HepG2 (cell line): ENCODE measurements around the gene IL2RA. TPM values are rescaled to one million over a fixed set of nuclear protein-coding genes. Genes with fewer than 3 reads are reported as not detected.

Experiments
- ATAC-seq: fragments of 200-7000 bp; cut with Tn5 transposase; 3 replicates; pipeline ENCODE4 v1.9.1; 2020; ENCODE audit warnings: mild to moderate bottlenecking, moderate library complexity
- BruUV-seq: library from RNA; stranded (reverse); fragments of 400-500 nt; replicated peaks from 2 replicates; lab custom pipeline; 2021; lab: Mats Ljungman, UMichigan
- CTCF ChIA-PET: fragments of 300-600 bp; formaldehyde crosslinking; extraction: SDS; loops from one replicate; lab custom pipeline; 2021; ENCODE audit warnings: low total read pairs, inconsistent platforms, low intra/inter-chr PET ratio; lab: Yijun Ruan, JAX
- POLR2A ChIA-PET: fragments of 350-600 bp; sonication (Branson Sonifier 250); formaldehyde crosslinking; loops from one replicate; lab custom pipeline; 2020; ENCODE audit warnings: antibody characterized with exemption, inconsistent platforms; lab: Yijun Ruan, JAX
- DNase-seq: peaks from one replicate; pipeline ENCODE4 v3.0.0-alpha.2; 2015; ENCODE audit warnings: low spot score
- FAIRE-seq: peaks from 3 replicates; lab custom pipeline; 2011; peaks lifted over from hg19 to GRCh38; lab: Jason Lieb, UNC
- H2AFZ ChIP-seq: one replicate; pipeline ENCODE4 v1.6.1; 2011; ENCODE audit warnings: low read length, inconsistent platforms
- H3K27ac ChIP-seq: fragments of 300-600 bp; 3 replicates; pipeline ENCODE4 v1.8.0; 2011; ENCODE audit warnings: mixed run types, mild to moderate bottlenecking, mixed read lengths, low read length, inconsistent platforms; ENCODE audit not compliant: insufficient read depth; ENCODE audit errors: extremely low read length
- H3K27me3 ChIP-seq, 2 experiments: fragments of 200-600 bp in 1 of 2; 2 replicates in 1 of 2; 3 replicates in 1 of 2; pipeline versions ENCODE4 v1.6.0 to v1.8.0; 2011; ENCODE audit warnings: low read length in 2 of 2, mild to moderate bottlenecking in 2 of 2, moderate library complexity in 2 of 2, inconsistent platforms in 1 of 2; ENCODE audit not compliant: insufficient read depth in 2 of 2, control insufficient read depth in 1 of 2
- H3K36me3 ChIP-seq, 2 experiments: fragments of 200-600 bp in 1 of 2; replicated peaks in 1 of 2; 2 replicates in 1 of 2; 3 replicates in 1 of 2; pipeline versions ENCODE4 v1.5.1 to v1.8.0; 2011; ENCODE audit warnings: low read length in 2 of 2, inconsistent platforms in 1 of 2; ENCODE audit not compliant: insufficient read depth in 2 of 2, control insufficient read depth in 1 of 2
- H3K4me1 ChIP-seq: 2 replicates; pipeline ENCODE4 v1.5.1; 2012; ENCODE audit warnings: low read length, inconsistent platforms; ENCODE audit not compliant: insufficient read depth
- H3K4me2 ChIP-seq: 2 replicates; pipeline ENCODE4 v1.6.0; 2011; ENCODE audit warnings: low read depth, low read length, inconsistent platforms
- H3K4me3 ChIP-seq, 3 experiments: fragments of 200-600 bp in 1 of 3; sonication (generic), shearing (Covaris generic) in 1 of 3; replicated peaks in 1 of 3; 2 replicates each; pipeline ENCODE4 v1.5.1; 2011 to 2016; ENCODE audit warnings: low read length in 3 of 3, inconsistent platforms in 2 of 3, low read depth in 2 of 3, mild to moderate bottlenecking in 2 of 3, control low read depth in 1 of 3, mixed read lengths in 1 of 3; ENCODE audit not compliant: insufficient read depth in 1 of 3
- H3K79me2 ChIP-seq: one replicate; pipeline ENCODE4 v1.6.1; 2011; ENCODE audit warnings: low read length, inconsistent platforms; ENCODE audit not compliant: insufficient read depth
- H3K9ac ChIP-seq: 2 replicates; pipeline ENCODE4 v1.6.0; 2011; ENCODE audit warnings: mild to moderate bottlenecking, low read depth, low read length, inconsistent platforms; ENCODE audit not compliant: insufficient read depth
- H3K9me3 ChIP-seq: 2 replicates; pipeline ENCODE4 v1.5.1; 2012; ENCODE audit warnings: mild to moderate bottlenecking, low read length
- H4K20me1 ChIP-seq: 2 replicates; pipeline ENCODE4 v1.6.0; 2011; ENCODE audit warnings: inconsistent platforms, mild to moderate bottlenecking, low read length, moderate library complexity; ENCODE audit not compliant: insufficient read depth
- CSRNP1 ChIP-seq: sonication (generic); formaldehyde crosslinking; IDR thresholded peaks from 2 replicates; pipeline ENCODE4 v1.8.1; 2023; ENCODE audit warnings: mild to moderate bottlenecking, missing genetic modification reagents
- MAFK ChIP-seq, 2 experiments: IDR thresholded peaks in 1 of 2; conservative IDR thresholded peaks in 1 of 2; 2 replicates each; pipeline ENCODE4 v1.6.1; 2011; ENCODE audit warnings: improper control_type of control experiment in 2 of 2, low read length in 2 of 2
- ZNF850 ChIP-seq: sonication (generic); formaldehyde crosslinking; conservative IDR thresholded peaks from 2 replicates; pipeline ENCODE4 v1.9.0; 2021; ENCODE audit warnings: mild to moderate bottlenecking, missing genetic modification reagents
- WGBS: methylation state at CpG from one replicate; pipeline ENCODE4 v1.1.6; 2017; ENCODE audit warnings: low lambda C conversion rate; 5-methylcytosine and 5-hydroxymethylcytosine counted together
- in situ Hi-C: cut with HindIII; loops from 2 replicates; pipeline ENCODE4 v1.10.0; 2017; ENCODE audit warnings: low pct_unique_long_range_greater_than_20kb; ENCODE audit not compliant: extremely low pct_ligation_motif_present
- intact Hi-C: fragments of 100-400 bp; cut with micrococcal nuclease; formaldehyde crosslinking; loops from one replicate; pipeline ENCODE4 v1.10.0; 2022; ENCODE audit not compliant: unreplicated experiment
- polyA plus RNA-seq, 8 experiments: library from polyadenylated mRNA; depleted of rRNA in 3 of 8; stranded (reverse) in 7 of 8; unstranded in 1 of 8; fragments of >200 nt; fragmentation: Illumina TruSeq in 4 of 8; extraction: Trizol in 4 of 8; gene quantifications; 2 replicates each; pipeline versions ENCODE4 v1.2.1 to v1.2.3, GENCODE V29; 2011 to 2016; ENCODE audit warnings: low read depth in 4 of 8, missing spikeins in 1 of 8, mixed read lengths in 1 of 8; ENCODE audit not compliant: insufficient read depth in 1 of 8
- total RNA-seq, 5 experiments: library from RNA; depleted of rRNA; stranded (reverse); fragments of >200 nt; fragmentation: Illumina TruSeq; extraction: Trizol; gene quantifications; 2 replicates each; pipeline ENCODE4 v1.2.3, GENCODE V29; 2016; ENCODE audit warnings: low read depth in 1 of 5
- TF ChIP-seq, protein P1 (sequence below): sonication (generic); formaldehyde crosslinking; IDR thresholded peaks from 2 replicates; pipeline ENCODE4 v1.5.0; 2020; ENCODE audit warnings: missing genetic modification reagents, mild to moderate bottlenecking, borderline replicate concordance

Gene IL2RA
- total and polyA plus RNA-seq, 2 of the 13 experiments (the other 11 are each of a cell fraction or from before 2014, with no cell fraction given), result not detected

- H4K20me1 ChIP-seq, result no peaks in the 10 kb centered on the region
- POLR2A ChIA-PET, result no interaction called here
- H3K4me2 ChIP-seq, result no peak overlapping the region
- intact Hi-C loops, result no loop called here
- no peaks in the 10 kb centered on the region for H3K79me2 ChIP-seq
- H3K27ac ChIP-seq, result no peak overlapping the region
- DNase-seq (no peak), ATAC-seq (no peak), FAIRE-seq (no peak)
- H3K27me3 ChIP-seq, result peaks cover 0 to 32% of the 10 kb centered on the region in 2 experiments; a peak in 4 of 5 replicates
- H3K36me3 ChIP-seq, result no peaks in the 10 kb centered on the region
- in situ Hi-C loops, result no loop called here
- BruUV-seq, result no TSS peak
- H2AFZ ChIP-seq, result no peak overlapping the region
- H3K9ac ChIP-seq, result no peak overlapping the region
- no peaks in the 10 kb centered on the region for H3K9me3 ChIP-seq
- 42% methylated on average over 8 of the region's 8 CpGs for WGBS
- no peak overlapping the region for H3K4me3 ChIP-seq
- H3K4me1 ChIP-seq, result no peaks in the 10 kb centered on the region
- no peak for TF ChIP-seq CSRNP1 (CRISPR knock-in tag)
- no peak for TF ChIP-seq ZNF850 (CRISPR knock-in tag)
- CTCF ChIA-PET, result no interaction called here
These were observed 24.7 kb downstream of the IL2RA start for GRCh38 chr10:6037422-6037821.

DNA sequence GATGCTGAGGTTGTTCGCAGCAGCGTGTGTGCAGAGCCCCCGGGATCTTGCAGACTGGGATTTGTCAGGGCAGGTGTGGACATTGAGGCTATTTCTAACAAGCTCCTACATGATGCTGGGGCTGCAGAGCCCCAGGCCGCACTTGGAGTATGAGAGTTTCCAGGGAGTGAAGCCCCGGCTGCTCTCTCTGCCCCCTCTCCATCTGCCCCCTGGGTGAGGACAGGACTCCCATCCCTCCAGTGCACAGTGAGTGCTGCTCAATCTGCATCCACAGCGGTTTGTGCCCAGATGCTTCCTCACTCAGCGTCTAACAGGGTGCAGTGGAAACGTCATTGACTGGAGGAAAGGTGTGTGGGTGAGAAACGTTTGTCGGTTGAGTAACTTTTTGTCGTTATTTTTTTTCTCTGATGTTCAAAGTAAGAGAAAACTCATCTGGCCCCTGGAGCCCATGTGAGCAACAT is 25.3 kb downstream of the IL2RA start:
- 48% methylated on average over 10 of the region's 11 CpGs for WGBS
- Histone ChIP-seq H3K36me3 (no peaks in the 10 kb centered on the region), H3K4me3 (no peak overlapping the region), H3K4me2 (no peak overlapping the region), H2AFZ (no peak overlapping the region), H3K9me3 (no peaks in the 10 kb centered on the region), H3K4me1 (no peaks in the 10 kb centered on the region), H3K27ac (no peak overlapping the region), H3K9ac (no peak overlapping the region), H3K79me2 (no peaks in the 10 kb centered on the region), H4K20me1 (no peaks in the 10 kb centered on the region), H3K27me3 (peaks cover 0 to 32% of the 10 kb centered on the region in 2 experiments; a peak in 4 of 5 replicates)
- intact Hi-C loops, result no loop called here
- no TSS peak for BruUV-seq
- in situ Hi-C loops, result no loop called here
- no peak for DNase-seq
- POLR2A ChIA-PET, result no interaction called here
- TF ChIP-seq, protein P1, sequence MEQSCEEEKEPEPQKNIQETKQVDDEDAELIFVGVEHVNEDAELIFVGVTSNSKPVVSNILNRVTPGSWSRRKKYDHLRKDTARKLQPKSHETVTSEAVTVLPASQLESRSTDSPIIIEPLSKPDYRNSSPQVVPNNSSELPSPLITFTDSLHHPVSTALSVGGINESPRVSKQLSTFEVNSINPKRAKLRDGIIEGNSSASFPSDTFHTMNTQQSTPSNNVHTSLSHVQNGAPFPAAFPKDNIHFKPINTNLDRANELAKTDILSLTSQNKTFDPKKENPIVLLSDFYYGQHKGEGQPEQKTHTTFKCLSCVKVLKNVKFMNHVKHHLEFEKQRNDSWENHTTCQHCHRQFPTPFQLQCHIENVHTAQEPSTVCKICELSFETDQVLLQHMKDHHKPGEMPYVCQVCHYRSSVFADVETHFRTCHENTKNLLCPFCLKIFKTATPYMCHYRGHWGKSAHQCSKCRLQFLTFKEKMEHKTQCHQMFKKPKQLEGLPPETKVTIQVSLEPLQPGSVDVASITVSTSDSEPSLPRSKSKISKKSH (CRISPR knock-in tag), result no peak
- TF ChIP-seq MAFK (conservative IDR thresholded peaks at IDR 0.05 in 1 of 2, IDR thresholded peaks at IDR 0.05 in 1 of 2; ENCODE audit: low read length in 2 of 2), result no peak
- ATAC-seq, result no peak
- CTCF ChIA-PET, result no interaction called here
- no peak for FAIRE-seq
